Measurements from ENCODE around the gene CYSTM1.

CYSTM1 gene

DNA sequence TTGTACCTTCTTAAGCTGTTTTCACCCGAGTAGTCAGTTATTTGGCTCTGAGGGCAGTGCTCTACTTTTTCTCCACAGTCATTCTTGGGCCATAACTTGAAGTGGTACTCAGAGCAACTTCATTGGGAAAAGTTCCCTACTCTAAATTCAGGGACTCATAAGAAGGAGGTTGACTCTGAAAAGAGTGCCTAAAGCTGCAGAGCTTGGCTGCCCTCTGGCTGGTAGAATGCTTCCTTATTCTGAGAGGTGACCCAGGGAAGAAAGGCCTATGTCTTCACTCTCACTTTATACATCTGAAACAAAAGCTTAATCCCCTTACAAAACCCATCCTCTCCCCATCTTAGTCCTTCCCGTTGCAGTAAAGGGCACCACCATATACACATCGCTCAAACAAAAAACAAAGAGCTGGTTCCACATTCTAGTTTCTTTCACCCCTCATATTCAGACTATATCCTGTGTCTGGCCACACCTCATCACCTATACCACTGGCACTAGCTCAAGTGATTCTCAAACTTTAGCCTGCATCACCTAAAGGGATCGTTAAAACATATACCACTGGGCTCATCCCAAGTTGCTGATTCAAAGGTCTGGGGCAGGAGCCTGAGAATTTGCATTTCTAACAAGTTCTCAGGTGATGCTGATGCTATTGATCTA is 41.3 kb upstream of the CYSTM1 start:
- H3K27ac ChIP-seq (ENCODE audit: low read depth, low read length), result no peak overlapping the region

DNA sequence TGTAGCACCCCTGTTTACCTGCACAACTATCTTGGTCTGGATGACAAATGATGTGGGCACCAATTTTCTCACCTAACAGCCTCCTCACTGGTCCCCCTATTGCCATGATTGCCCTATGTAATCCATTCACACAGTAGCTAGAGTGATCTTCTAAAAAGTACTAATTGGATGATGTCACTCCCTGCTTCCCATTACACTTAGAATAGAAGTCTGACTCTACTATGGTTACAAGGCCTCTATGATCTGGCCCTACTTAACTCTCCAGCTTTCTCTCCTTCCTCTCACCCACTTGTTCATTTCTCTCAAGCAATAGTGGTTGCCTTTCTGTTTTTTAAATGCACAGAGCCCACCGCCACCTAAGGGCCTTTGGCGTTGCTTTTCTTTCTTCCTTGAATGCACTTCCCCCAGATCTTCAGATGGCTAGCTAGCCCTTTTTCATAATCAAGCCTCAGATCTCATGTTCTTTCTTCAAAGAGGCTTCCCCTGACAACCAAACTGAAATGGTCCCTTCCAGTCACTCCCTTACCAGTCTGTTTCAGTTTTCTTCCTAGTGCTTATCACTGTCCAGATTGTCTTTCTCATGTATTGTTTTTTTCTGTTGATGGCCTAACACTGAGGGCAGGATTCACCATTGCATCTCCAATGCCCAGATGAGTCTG is 40.6 kb upstream of the CYSTM1 start:
- H3K4me2 ChIP-seq (ENCODE audit: low read length), result no peak overlapping the region
- no peaks in the 10 kb centered on the region for H3K27me3 ChIP-seq (ENCODE audit: control insufficient read depth, low read length)
- peaks cover 22% of the 10 kb centered on the region for H3K4me1 ChIP-seq (ENCODE audit: control insufficient read depth, low read length)
- TF ChIP-seq EZH2phosphoT487 (IDR thresholded peaks at IDR 0.05; ENCODE audit: borderline replicate concordance, low read length), result no peak
- TF ChIP-seq, protein P1, sequence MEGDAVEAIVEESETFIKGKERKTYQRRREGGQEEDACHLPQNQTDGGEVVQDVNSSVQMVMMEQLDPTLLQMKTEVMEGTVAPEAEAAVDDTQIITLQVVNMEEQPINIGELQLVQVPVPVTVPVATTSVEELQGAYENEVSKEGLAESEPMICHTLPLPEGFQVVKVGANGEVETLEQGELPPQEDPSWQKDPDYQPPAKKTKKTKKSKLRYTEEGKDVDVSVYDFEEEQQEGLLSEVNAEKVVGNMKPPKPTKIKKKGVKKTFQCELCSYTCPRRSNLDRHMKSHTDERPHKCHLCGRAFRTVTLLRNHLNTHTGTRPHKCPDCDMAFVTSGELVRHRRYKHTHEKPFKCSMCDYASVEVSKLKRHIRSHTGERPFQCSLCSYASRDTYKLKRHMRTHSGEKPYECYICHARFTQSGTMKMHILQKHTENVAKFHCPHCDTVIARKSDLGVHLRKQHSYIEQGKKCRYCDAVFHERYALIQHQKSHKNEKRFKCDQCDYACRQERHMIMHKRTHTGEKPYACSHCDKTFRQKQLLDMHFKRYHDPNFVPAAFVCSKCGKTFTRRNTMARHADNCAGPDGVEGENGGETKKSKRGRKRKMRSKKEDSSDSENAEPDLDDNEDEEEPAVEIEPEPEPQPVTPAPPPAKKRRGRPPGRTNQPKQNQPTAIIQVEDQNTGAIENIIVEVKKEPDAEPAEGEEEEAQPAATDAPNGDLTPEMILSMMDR (IDR thresholded peaks at IDR 0.05; ENCODE audit: low read depth, low read length, poor library complexity, severe bottlenecking), result no peak
- H3K79me2 ChIP-seq (ENCODE audit: control insufficient read depth, low read length), result 0 out of 2 replicates have a peak, but pooled peaks cover 2% of the 10 kb centered on the region
- H3K9me2 ChIP-seq (replicated peaks; ENCODE audit: control insufficient read depth, low read length), result no peaks in the 10 kb centered on the region
- no peak overlapping the region for H3K4me3 ChIP-seq (ENCODE audit: low read length)
- no peaks in the 10 kb centered on the region for H4K20me1 ChIP-seq (ENCODE audit: control insufficient read depth, insufficient read depth, low read depth, low read length)
- H3K9me3 ChIP-seq (ENCODE audit: control insufficient read depth, insufficient read depth, low read length), result no peaks in the 10 kb centered on the region
- H3F3A ChIP-seq (ENCODE audit: control insufficient read depth, insufficient read depth), result no peaks in the 10 kb centered on the region
- no peak overlapping the region for H3K27ac ChIP-seq (ENCODE audit: low read depth, low read length)
- H3K36me3 ChIP-seq (ENCODE audit: control insufficient read depth, low read length), result no peaks in the 10 kb centered on the region

More for the DNA sequence above, 41.3 kb upstream of the CYSTM1 start:
- Histone ChIP-seq H3K4me1 (ENCODE audit: control insufficient read depth, low read length) (peaks cover 22% of the 10 kb centered on the region), H3K79me2 (ENCODE audit: control insufficient read depth, low read length) (0 out of 2 replicates have a peak, but pooled peaks cover 2% of the 10 kb centered on the region), H3K4me2 (ENCODE audit: low read length) (no peak overlapping the region), H3K36me3 (ENCODE audit: control insufficient read depth, low read length) (no peaks in the 10 kb centered on the region), H3F3A (ENCODE audit: control insufficient read depth, insufficient read depth) (no peaks in the 10 kb centered on the region), H3K27me3 (ENCODE audit: control insufficient read depth, low read length) (no peaks in the 10 kb centered on the region), H3K4me3 (ENCODE audit: low read length) (no peak overlapping the region), H3K9me2 (replicated peaks; ENCODE audit: control insufficient read depth, low read length) (no peaks in the 10 kb centered on the region), H3K9me3 (ENCODE audit: control insufficient read depth, insufficient read depth, low read length) (no peaks in the 10 kb centered on the region), H4K20me1 (ENCODE audit: control insufficient read depth, insufficient read depth, low read depth, low read length) (no peaks in the 10 kb centered on the region)
- TF ChIP-seq, protein P1 (IDR thresholded peaks at IDR 0.05; ENCODE audit: low read depth, low read length, poor library complexity, severe bottlenecking), result no peak
- no peak for TF ChIP-seq EZH2phosphoT487 (IDR thresholded peaks at IDR 0.05; ENCODE audit: borderline replicate concordance, low read length)

DNA sequence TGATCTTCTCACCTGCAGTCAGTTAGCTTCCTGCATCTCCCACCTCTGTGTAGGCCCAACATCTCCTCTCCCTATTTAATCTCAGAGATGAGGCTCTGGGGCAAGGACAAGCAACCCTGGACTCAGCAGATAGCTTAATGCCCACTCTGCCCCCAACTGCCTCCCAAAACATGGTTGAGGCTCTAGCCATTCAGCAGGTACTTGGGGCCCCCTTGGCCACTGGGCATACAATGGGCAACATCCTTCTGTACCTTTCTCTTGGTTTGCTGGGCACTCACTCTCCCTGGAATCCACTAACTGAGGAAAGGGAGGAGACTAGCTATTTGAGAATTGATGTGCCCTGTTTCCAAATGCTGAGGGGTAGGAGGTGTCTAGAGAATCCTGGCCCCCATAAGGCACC is 39.9 kb upstream of the CYSTM1 start:
- Histone ChIP-seq H3K4me3 (ENCODE audit: low read length) (no peak overlapping the region), H3K79me2 (ENCODE audit: control insufficient read depth, low read length) (0 out of 2 replicates have a peak, but pooled peaks cover 2% of the 10 kb centered on the region), H3K9me2 (replicated peaks; ENCODE audit: control insufficient read depth, low read length) (no peaks in the 10 kb centered on the region), H3K27ac (ENCODE audit: low read depth, low read length) (no peak overlapping the region), H3K4me2 (ENCODE audit: low read length) (no peak overlapping the region), H3F3A (ENCODE audit: control insufficient read depth, insufficient read depth) (no peaks in the 10 kb centered on the region), H3K4me1 (ENCODE audit: control insufficient read depth, low read length) (peaks cover 22% of the 10 kb centered on the region), H4K20me1 (ENCODE audit: control insufficient read depth, insufficient read depth, low read depth, low read length) (no peaks in the 10 kb centered on the region), H3K27me3 (ENCODE audit: control insufficient read depth, low read length) (no peaks in the 10 kb centered on the region), H3K36me3 (ENCODE audit: control insufficient read depth, low read length) (no peaks in the 10 kb centered on the region), H3K9me3 (ENCODE audit: control insufficient read depth, insufficient read depth, low read length) (no peaks in the 10 kb centered on the region)
- no peak for TF ChIP-seq EZH2phosphoT487 (IDR thresholded peaks at IDR 0.05; ENCODE audit: borderline replicate concordance, low read length)
- TF ChIP-seq, protein P1 (IDR thresholded peaks at IDR 0.05; ENCODE audit: low read depth, low read length, poor library complexity, severe bottlenecking), result no peak

All from DOHH2 (cell line).